Measurements from ENCODE around the gene DOCK8.

Gene DOCK8

GRCh38 chr9:462121-462520, 247.5 kb downstream of the DOCK8 start:
- no peak overlapping the region for H3K4me3 ChIP-seq (ENCODE audit: low read depth, low read length)
- ChIA-PET CTCF (no interaction called here), POLR2A (no interaction called here)
- no peak for TF ChIP-seq CTCF (IDR thresholded peaks at IDR 0.05; ENCODE audit: insufficient read depth, low read length, missing control alignments)
- no peak for DNase-seq (ENCODE audit: low read depth, low spot score)

- no peak for DNase-seq (ENCODE audit: low read depth, low spot score)
- CTCF ChIA-PET = interaction anchor here (1.6 kb wide), 1 partner anchor 8 kb away, joined by 3 read pairs; no protein-coding TSS in a partner anchor
- POLR2A ChIA-PET = no interaction called here
- H3K4me3 ChIP-seq (ENCODE audit: low read depth, low read length) = no peak overlapping the region
- no peak for TF ChIP-seq CTCF (IDR thresholded peaks at IDR 0.05; ENCODE audit: insufficient read depth, low read length, missing control alignments)
Measured at GRCh38 chr9:462606-463005, 247.9 kb downstream of the DOCK8 start.

DNA sequence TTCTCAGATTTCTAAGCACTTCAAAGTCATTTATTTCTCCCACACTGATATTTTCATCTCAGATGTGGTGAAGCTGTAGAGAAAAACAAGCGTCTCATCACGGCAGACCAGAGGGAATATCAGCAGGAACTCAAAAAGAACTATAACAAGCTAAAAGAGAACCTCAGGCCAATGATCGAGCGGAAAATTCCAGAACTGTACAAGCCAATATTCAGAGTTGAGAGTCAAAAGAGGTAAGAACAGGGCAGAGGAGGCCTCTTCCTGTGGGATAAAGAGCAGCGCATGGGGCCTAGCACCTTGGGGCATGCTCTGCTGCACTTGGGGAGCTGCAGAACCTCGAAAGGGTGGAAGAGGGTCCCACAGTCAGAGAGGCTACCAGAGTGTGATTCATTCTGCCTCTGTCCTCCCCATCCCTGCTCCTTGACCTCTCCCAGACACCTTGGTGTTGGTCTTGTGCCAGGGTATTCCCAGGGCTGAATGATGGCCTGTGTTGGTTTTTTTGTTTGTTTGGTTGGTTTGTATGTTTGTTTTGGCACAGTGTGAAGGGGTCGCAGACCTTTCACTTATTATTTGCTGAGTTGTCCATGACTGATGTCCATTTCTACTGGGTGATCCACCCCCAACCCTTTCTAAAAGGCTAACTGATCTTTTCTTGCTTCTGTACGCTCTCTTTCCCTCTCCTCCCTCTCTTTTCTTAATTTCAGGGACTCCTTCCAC, 248.9 kb downstream of the DOCK8 start:
- TF ChIP-seq CTCF (IDR thresholded peaks at IDR 0.05; ENCODE audit: insufficient read depth, low read length, missing control alignments) = no peak
- ChIA-PET POLR2A (no interaction called here), CTCF (interaction anchor here (1.6 kb wide), 1 partner anchor 9 kb away, joined by 3 read pairs; no protein-coding TSS in a partner anchor)
- no peak for DNase-seq (ENCODE audit: low read depth, low spot score)
- H3K4me3 ChIP-seq (ENCODE audit: low read depth, low read length) = no peak overlapping the region

- ChIA-PET POLR2A (no interaction called here), CTCF (no interaction called here)
- no peak for TF ChIP-seq CTCF (IDR thresholded peaks at IDR 0.05; ENCODE audit: insufficient read depth, low read length, missing control alignments)
- no peak overlapping the region for H3K4me3 ChIP-seq (ENCODE audit: low read depth, low read length)
- DNase-seq (ENCODE audit: low read depth, low spot score) = no peak
Measured at GRCh38 chr9:466747-467146, 252.1 kb downstream of the DOCK8 start.

DNA sequence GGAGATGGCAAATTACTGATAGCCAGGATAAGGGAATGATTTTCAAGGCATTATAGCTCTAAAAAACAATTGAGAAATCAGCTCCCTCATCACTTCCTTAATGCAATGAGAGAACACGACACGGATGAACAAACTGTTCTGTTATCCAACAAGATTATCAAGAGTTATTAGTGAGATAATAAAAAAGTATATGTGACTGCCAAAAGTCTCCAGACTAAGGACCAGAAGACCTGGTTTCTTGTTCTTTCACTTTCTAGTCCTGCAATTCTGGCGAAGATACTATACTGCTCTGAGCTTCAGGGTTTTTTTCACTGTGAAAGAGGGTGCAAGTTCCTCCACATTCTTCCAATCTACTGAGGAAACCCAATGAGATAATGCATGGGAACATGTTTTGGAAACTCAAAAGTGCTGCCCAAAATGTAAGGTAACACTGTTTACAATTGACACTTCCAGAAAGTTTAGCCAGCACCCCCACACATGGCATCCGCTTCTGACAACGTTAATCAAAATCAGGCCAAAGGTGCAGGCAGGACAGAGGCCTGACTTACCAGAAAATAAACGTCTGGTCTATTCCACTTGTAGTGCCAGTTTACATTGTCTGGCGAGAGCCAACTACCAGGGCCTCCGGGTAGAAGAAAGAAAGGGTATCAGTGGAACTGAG, 254.2 kb downstream of the DOCK8 start:
- no peak overlapping the region for H3K4me3 ChIP-seq (ENCODE audit: low read depth, low read length)
- POLR2A ChIA-PET = no interaction called here
- CTCF ChIA-PET = no interaction called here
- DNase-seq (ENCODE audit: low read depth, low spot score) = no peak
- TF ChIP-seq CTCF (IDR thresholded peaks at IDR 0.05; ENCODE audit: insufficient read depth, low read length, missing control alignments) = no peak

DNA sequence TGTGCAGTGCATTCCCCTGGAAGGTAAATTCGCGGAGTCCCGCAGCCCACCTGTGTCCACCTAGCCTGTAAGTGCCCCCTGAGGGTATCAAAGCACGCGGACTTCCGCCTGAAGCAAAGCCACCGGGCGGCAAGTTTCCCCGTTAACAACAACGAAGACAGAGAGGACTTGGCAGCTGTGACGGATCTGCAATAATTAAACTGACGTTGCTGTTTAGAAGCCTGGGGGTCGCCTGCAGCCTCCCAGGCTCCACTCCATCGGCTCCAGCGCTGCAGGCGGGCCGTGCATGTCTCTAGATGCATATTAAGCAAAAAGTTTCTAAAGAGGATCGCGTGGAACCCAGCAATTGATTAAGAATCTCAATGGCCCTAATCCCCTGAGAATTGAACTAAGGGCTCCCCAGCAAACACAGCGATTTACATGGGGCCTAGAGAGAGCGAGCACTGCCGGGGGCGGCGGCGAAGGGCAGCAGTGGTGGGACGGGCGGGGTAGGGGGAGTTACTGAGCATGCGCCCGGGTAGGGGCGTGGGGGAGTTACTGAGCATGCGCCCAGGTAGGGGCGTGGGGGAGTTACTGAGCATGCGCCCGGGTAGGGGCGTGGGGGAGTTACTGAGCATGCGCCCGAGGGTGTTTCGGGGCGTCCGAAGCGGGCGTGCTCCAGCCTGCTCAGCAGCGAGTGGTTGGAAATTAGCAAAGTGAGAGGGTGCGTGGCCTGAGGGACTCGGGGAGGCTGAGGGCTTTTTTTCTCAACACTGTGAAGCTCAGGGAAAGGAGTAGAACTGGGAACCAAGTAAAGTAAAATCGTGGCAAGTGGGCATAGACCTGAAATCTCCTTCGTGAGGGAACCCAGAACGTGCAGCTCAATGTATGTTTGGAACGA, 255.2 kb downstream of the DOCK8 start:
- H3K4me3 ChIP-seq (ENCODE audit: low read depth, low read length) = peak overlapping the region; percentile 61
- POLR2A ChIA-PET = no interaction called here
- DNase-seq (ENCODE audit: low read depth, low spot score) = peak; percentile 5
- no peak for TF ChIP-seq CTCF (IDR thresholded peaks at IDR 0.05; ENCODE audit: insufficient read depth, low read length, missing control alignments)
- CTCF ChIA-PET = interaction anchor here (1.0 kb wide), 1 partner anchor 9 kb away, joined by 4 read pairs; no protein-coding TSS in a partner anchor
